Neural cell (in vitro differentiated cells): Measurements from ENCODE around the gene GRIN3B.

ENCODE experiments used
- EP300 ChIP-seq: fragments of 450-650 bp; conservative IDR thresholded peaks from 2 replicates; pipeline ENCODE4 v1.6.1; 2014; ENCODE audit warnings: antibody characterized with exemption, mild to moderate bottlenecking, moderate library complexity; ENCODE audit not compliant: poor library complexity, severe bottlenecking
- EZH2 ChIP-seq: fragments of 200-600, 300-800 bp; shearing (Covaris generic), sonication (generic); IDR thresholded peaks from 2 replicates; pipeline ENCODE4 v1.6.1; 2014; ENCODE audit warnings: antibody characterized with exemption, low read length, borderline replicate concordance, mild to moderate bottlenecking; ENCODE audit not compliant: insufficient read depth, poor library complexity, severe bottlenecking
- POLR2AphosphoS5 ChIP-seq: IDR thresholded peaks from 2 replicates; pipeline ENCODE4 v1.6.1; 2012
- RAD21 ChIP-seq: fragments of 450-650 bp; conservative IDR thresholded peaks from 2 replicates; pipeline ENCODE4 v1.6.1; 2014; ENCODE audit warnings: antibody characterized with exemption, mild to moderate bottlenecking, moderate library complexity
- REST ChIP-seq: IDR thresholded peaks from 2 replicates; pipeline ENCODE4 v1.6.1; 2012; ENCODE audit warnings: borderline replicate concordance
- SMC3 ChIP-seq: fragments of 450-650 bp; conservative IDR thresholded peaks from 2 replicates; pipeline ENCODE4 v1.6.1; 2014; ENCODE audit warnings: antibody characterized with exemption, mild to moderate bottlenecking, moderate library complexity; ENCODE audit not compliant: poor library complexity
- TAF1 ChIP-seq: IDR thresholded peaks from 2 replicates; pipeline ENCODE4 v1.6.1; 2012; ENCODE audit warnings: low read depth
- TF ChIP-seq, protein P1 (sequence below): fragments of 450-650 bp; IDR thresholded peaks from 2 replicates; pipeline ENCODE4 v1.5.1; 2014; ENCODE audit warnings: antibody characterized with exemption, mild to moderate bottlenecking, moderate library complexity; ENCODE audit not compliant: poor library complexity, severe bottlenecking

- TF ChIP-seq REST: no peak
- TF ChIP-seq EZH2: no peak
- no peak for TF ChIP-seq POLR2AphosphoS5
- TF ChIP-seq, protein P1, sequence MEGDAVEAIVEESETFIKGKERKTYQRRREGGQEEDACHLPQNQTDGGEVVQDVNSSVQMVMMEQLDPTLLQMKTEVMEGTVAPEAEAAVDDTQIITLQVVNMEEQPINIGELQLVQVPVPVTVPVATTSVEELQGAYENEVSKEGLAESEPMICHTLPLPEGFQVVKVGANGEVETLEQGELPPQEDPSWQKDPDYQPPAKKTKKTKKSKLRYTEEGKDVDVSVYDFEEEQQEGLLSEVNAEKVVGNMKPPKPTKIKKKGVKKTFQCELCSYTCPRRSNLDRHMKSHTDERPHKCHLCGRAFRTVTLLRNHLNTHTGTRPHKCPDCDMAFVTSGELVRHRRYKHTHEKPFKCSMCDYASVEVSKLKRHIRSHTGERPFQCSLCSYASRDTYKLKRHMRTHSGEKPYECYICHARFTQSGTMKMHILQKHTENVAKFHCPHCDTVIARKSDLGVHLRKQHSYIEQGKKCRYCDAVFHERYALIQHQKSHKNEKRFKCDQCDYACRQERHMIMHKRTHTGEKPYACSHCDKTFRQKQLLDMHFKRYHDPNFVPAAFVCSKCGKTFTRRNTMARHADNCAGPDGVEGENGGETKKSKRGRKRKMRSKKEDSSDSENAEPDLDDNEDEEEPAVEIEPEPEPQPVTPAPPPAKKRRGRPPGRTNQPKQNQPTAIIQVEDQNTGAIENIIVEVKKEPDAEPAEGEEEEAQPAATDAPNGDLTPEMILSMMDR: no peak
- TF ChIP-seq EP300: no peak
- TF ChIP-seq SMC3: no peak
- no peak for TF ChIP-seq RAD21
- no peak for TF ChIP-seq TAF1
These were observed 19.9 kb upstream of the GRIN3B start for GRCh38 chr19:980133-980998.
